ENCODE data around the gene BICRA.

DNA sequence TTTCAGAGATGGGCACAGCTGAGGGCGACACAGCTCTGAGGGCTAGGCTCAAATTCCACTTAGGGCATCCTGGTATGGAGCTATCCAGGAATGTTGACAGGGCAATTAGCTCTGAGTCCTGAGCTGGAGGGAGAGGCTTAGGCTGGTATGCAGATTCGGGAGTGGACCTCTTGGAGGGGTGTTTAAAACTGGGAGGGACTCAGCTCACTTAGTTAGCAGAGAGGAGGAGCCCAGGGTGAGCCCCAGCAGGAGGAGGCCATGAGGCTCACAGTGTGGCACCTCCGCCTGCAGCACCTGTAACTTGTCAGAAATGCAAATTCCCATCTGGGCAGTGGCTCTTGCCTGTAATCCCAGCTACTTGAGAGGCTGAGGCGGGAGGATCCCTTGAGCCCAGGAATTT, 126.2 kb downstream of the BICRA start:
- TF ChIP-seq POLR2AphosphoS5 (IDR thresholded peaks at IDR 0.05; ENCODE audit: low read depth, low read length) (no peak), POLR2A (IDR thresholded peaks at IDR 0.05; ENCODE audit: low read depth, low read length) (no peak)
